H1 (cell line): Measurements from ENCODE around the gene GSG1L. TPM values are rescaled to one million over a fixed set of nuclear protein-coding genes. Genes with fewer than 3 reads are reported as not detected.

Source experiments
- CBX8 ChIP-seq: fragments of 300-800, 300-1000 bp; sonication (generic); IDR thresholded peaks from 2 replicates; pipeline ENCODE4 v1.7.1; 2016; ENCODE audit warnings: low read depth, low read length, borderline replicate concordance
- CREB1 ChIP-seq: IDR thresholded peaks from 2 replicates; pipeline ENCODE4 v1.6.1; 2012; ENCODE audit warnings: inconsistent platforms
- MAFK ChIP-seq: IDR thresholded peaks from 2 replicates; pipeline ENCODE4 v1.6.1; 2012; ENCODE audit warnings: low read depth, mild to moderate bottlenecking, improper control_type of control experiment, low read length
- RAD21 ChIP-seq, 2 experiments: IDR thresholded peaks in 1 of 2; conservative IDR thresholded peaks in 1 of 2; 2 replicates each; pipeline ENCODE4 v1.6.1; 2011; ENCODE audit warnings: low read depth in 2 of 2, low read length in 2 of 2, improper control_type of control experiment in 1 of 2, inconsistent platforms in 1 of 2, mild to moderate bottlenecking in 1 of 2, moderate library complexity in 1 of 2
- YY1 ChIP-seq: IDR thresholded peaks from 2 replicates; pipeline ENCODE4 v1.6.1; 2011; ENCODE audit warnings: low read depth, mild to moderate bottlenecking, low read length
- polyA plus RNA-seq, 7 experiments: library from polyadenylated mRNA; depleted of rRNA in 3 of 7; stranded (reverse) in 5 of 7; unstranded in 2 of 7; fragments of >200 nt in 5 of 7; fragments of 200-250 nt in 2 of 7; gene quantifications; 1 replicate in 5 of 7; 2 replicates in 1 of 7; 4 replicates in 1 of 7; pipeline versions ENCODE4 v1.2.1 to v1.2.3, GENCODE V29; 2011 to 2013; ENCODE audit warnings: missing spikeins in 2 of 7, mixed read lengths in 2 of 7
- total RNA-seq: library from RNA; stranded (reverse); fragmentation: NEBNext Ultra II Directional; extraction: Animal tissue kit (Norgen Biotek cat#: 25700); gene quantifications from 2 replicates; pipeline ENCODE4 v1.2.1, GENCODE V29; 2021

The GSG1L gene
- total and polyA plus RNA-seq, 2 of the 8 experiments (the other 6 are each of a cell fraction or from before 2014, with no cell fraction given): 0.71 to 1.1 TPM

DNA sequence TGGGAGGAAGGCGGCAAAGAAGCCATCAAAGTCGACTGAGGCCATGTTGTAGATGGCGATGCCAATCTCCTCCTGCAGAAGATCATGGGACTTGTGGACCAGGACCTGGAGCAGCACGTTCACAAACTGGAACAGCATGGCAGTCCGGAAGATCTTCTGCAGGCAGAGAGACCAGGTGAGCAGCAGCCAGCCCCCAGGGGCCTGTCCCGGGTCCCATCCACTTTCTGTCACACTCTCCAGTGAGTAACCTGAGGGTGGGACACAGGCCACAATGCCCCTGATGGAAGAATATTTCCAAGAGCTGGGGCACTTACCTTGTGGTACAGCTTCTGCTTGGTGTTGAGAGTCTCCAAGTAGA, 38.0 kb upstream of the GSG1L start (continued):
- TF ChIP-seq RAD21 (IDR thresholded peaks at IDR 0.05 in 1 of 2, conservative IDR thresholded peaks at IDR 0.05 in 1 of 2; ENCODE audit: low read depth in 2 of 2, low read length in 2 of 2) (no peak), CBX8 (no peak), MAFK (no peak), CREB1 (no peak), YY1 (no peak)
